Thyroid gland (tissue), 4 donors: Measurements from ENCODE around the gene TCL1A. TPM values are rescaled to one million over a fixed set of nuclear protein-coding genes. Genes with fewer than 3 reads are reported as not detected.
"Not testable (repeated sequence)": the region's sequence is repeated elsewhere in the genome, so short reads cannot be mapped to it uniquely, and the experiment has no call there.

Source experiments
- DNase-seq, 2 donors: peaks; one replicate each; pipeline ENCODE4 v3.0.0-alpha.2; 2019
- H3K27ac ChIP-seq, 3 donors: fragments of 200-600 bp; sonication (generic); 1 replicate in 2 of 3; 2 replicates in 1 of 3; pipeline ENCODE4 v1.5.1; 2016 to 2019; ENCODE audit warnings: mild to moderate bottlenecking in 1 of 3, moderate library complexity in 1 of 3
- H3K27me3 ChIP-seq: fragments of 200-600 bp; sonication (generic); one replicate; pipeline ENCODE4 v1.5.1; 2019
- H3K36me3 ChIP-seq, 2 donors: fragments of 200-600 bp; sonication (generic); one replicate each; pipeline ENCODE4 v1.5.1; 2016 to 2019
- H3K4me1 ChIP-seq, 2 donors: fragments of 200-600 bp; sonication (generic); one replicate each; pipeline ENCODE4 v1.5.1; 2017 to 2019
- H3K4me3 ChIP-seq, 3 donors: fragments of 200-600 bp; sonication (generic); replicated peaks in 1 of 3; 1 replicate in 2 of 3; 2 replicates in 1 of 3; pipeline ENCODE4 v1.5.1; 2016; ENCODE audit warnings: mild to moderate bottlenecking in 1 of 3
- H3K9me3 ChIP-seq: fragments of 200-600 bp; sonication (generic); one replicate; pipeline ENCODE4 v1.5.1; 2017
- POLR2A ChIP-seq, 2 donors: fragments of 450-650 bp; IDR thresholded peaks; one replicate each; pipeline ENCODE4 v1.6.1; 2017; ENCODE audit warnings: antibody characterized with exemption in 2 of 2, mild to moderate bottlenecking in 2 of 2, moderate library complexity in 1 of 2
- WGBS, 2 donors: methylation state at CpG; one replicate each; pipeline ENCODE4 v1.1.5; 2017; 5-methylcytosine and 5-hydroxymethylcytosine counted together
- intact Hi-C: fragments of 100-400 bp; cut with DNase I; formaldehyde crosslinking; loops from one replicate; pipeline ENCODE4 v1.15.1; 2023
- total RNA-seq, 4 donors: library from RNA; depleted of rRNA; stranded (reverse); fragments of >200 nt; gene quantifications; one replicate each; pipeline ENCODE4 v1.2.3, GENCODE V29; 2016
- TF ChIP-seq, protein P1 (sequence below), 6 experiments: fragments of 200-600 bp in 3 of 6; fragments of 450-650 bp in 3 of 6; sonication (generic) in 3 of 6; IDR thresholded peaks; one replicate each; pipeline ENCODE4 v1.5.1; 2016 to 2019; ENCODE audit warnings: antibody characterized with exemption in 6 of 6, mild to moderate bottlenecking in 2 of 6, inconsistent platforms in 1 of 6, moderate library complexity in 1 of 6

TCL1A gene
- total RNA-seq, 4 donors from 2014 or later, result not detected

DNA sequence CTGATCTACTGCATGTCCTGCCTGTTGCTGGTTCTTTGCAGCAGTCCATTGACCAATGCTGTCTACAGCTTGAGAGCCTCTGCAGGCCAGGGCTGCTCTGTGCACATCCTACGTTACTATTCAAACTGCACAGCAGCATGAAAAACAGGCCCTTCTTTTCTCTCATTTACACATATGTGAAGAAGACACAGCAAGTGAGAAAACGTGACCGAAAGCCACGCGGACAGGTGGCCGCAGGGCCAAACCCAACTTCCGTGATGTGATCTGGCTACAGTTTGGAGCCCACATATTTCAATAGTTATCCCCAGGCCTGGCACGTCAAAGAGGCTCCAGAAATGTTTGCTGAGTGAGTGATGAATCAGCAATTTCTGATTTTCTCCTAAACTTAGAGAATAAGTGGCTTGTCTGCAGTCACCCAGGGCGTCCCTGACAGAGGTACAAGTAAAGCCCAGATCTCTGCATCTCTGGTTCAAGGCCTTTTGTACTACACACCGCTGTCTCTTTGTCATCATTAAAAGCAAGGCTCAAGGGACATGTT, 45.6 kb downstream of the TCL1A start:
- Histone ChIP-seq H3K27me3 (no peaks in the 10 kb centered on the region), H3K9me3 (no peaks in the 10 kb centered on the region), H3K4me1 (no peaks in the 10 kb centered on the region), H3K27ac (no peak overlapping the region), H3K4me3 (no peak overlapping the region), H3K36me3 (no peaks in the 10 kb centered on the region)
- intact Hi-C loops, result no loop called here
- DNase-seq, result no peak
- TF ChIP-seq POLR2A (IDR thresholded peaks at IDR 0.05), result no peak
- TF ChIP-seq, protein P1, sequence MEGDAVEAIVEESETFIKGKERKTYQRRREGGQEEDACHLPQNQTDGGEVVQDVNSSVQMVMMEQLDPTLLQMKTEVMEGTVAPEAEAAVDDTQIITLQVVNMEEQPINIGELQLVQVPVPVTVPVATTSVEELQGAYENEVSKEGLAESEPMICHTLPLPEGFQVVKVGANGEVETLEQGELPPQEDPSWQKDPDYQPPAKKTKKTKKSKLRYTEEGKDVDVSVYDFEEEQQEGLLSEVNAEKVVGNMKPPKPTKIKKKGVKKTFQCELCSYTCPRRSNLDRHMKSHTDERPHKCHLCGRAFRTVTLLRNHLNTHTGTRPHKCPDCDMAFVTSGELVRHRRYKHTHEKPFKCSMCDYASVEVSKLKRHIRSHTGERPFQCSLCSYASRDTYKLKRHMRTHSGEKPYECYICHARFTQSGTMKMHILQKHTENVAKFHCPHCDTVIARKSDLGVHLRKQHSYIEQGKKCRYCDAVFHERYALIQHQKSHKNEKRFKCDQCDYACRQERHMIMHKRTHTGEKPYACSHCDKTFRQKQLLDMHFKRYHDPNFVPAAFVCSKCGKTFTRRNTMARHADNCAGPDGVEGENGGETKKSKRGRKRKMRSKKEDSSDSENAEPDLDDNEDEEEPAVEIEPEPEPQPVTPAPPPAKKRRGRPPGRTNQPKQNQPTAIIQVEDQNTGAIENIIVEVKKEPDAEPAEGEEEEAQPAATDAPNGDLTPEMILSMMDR (IDR thresholded peaks at IDR 0.05), result no peak
- 85 to 89% methylated on average over 10 of the region's 10 CpGs for WGBS, 2 donors

DNA sequence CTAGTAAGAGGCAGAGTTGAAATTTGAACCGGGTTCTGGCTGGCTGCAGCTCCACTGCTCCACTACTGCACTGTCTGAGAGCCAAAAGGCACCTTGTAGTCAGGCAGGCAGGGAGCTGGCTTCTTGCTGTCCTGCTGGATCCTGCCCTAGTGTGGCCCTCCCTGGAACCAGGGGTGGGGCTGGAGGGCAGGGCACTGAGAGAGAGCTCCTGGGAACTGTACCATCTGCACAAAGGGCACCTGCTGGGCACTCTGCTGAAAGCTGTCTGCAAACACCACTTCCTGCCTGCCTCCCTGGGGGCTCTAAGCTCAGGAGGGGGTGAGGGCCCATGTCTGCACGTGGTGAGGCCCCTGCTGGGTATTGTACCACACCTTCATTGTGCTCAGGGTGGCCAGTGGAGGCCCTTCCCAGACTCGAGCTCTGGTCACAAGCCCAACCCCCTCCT, 46.7 kb downstream of the TCL1A start:
- no peak for DNase-seq
- intact Hi-C loops, result no loop called here
- Histone ChIP-seq H3K27ac (no peak overlapping the region), H3K36me3 (no peaks in the 10 kb centered on the region), H3K27me3 (no peaks in the 10 kb centered on the region), H3K9me3 (no peaks in the 10 kb centered on the region), H3K4me1 (no peaks in the 10 kb centered on the region), H3K4me3 (no peak overlapping the region)
- WGBS, 2 donors, result 30 to 32% methylated on average over 2 to 3 of the region's 3 CpGs
- TF ChIP-seq, protein P1 (IDR thresholded peaks at IDR 0.05), result no peak
- no peak for TF ChIP-seq POLR2A (IDR thresholded peaks at IDR 0.05)

DNA sequence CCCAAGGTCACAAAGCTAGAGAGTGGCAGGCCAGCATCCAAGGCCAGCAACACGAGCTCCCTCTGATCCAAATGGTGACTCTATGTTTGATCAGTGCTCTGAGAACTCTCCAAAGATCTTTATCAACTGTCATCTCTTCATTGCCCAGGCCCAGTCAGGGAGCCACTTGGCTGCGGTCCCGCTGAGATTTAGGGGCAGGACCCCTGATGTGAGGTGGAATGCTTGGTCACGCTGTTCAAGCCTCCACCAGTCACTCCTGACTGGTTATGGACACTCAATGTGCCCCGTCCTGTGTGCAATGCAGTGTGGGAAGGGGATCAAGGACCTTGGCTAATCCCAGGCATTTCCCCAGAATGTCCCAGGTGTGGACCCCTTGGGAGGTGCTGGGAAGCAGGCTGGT, 47.5 kb downstream of the TCL1A start:
- Histone ChIP-seq H3K4me3 (no peak overlapping the region), H3K36me3 (no peaks in the 10 kb centered on the region), H3K27me3 (no peaks in the 10 kb centered on the region), H3K9me3 (no peaks in the 10 kb centered on the region), H3K27ac (no peak overlapping the region), H3K4me1 (no peaks in the 10 kb centered on the region)
- 32 to 35% methylated on average over 5 of the region's 5 CpGs for WGBS, 2 donors
- DNase-seq, result no peak
- TF ChIP-seq, protein P1 (IDR thresholded peaks at IDR 0.05), result no peak
- no peak for TF ChIP-seq POLR2A (IDR thresholded peaks at IDR 0.05)
- intact Hi-C loops, result no loop called here

DNA sequence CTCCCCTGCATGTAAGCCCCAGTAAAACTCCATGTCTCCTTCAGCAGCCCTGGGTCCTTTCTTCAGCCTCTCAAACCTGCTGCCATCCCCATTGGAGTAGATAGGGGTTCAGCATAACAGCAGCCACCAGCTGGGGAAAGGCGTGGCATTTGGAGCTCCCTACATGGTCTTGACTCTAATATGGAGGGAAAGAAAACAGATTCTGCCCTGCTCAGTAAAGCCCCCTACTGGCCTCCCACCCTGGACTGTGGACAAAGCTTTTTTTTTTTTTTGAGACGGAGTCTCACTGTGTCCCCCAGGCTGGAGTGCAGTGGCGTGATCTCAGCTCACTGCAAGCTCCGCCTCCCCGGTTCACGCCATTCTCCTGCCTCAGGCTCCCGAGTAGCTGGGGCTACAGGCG, 48.4 kb downstream of the TCL1A start:
- H3K4me3 ChIP-seq, H3K9me3 ChIP-seq, H3K27me3 ChIP-seq, H3K27ac ChIP-seq, intact Hi-C loops, H3K36me3 ChIP-seq, DNase-seq, H3K4me1 ChIP-seq: not testable (repeated sequence)
- 64 to 68% methylated on average over 8 of the region's 8 CpGs for WGBS, 2 donors

DNA sequence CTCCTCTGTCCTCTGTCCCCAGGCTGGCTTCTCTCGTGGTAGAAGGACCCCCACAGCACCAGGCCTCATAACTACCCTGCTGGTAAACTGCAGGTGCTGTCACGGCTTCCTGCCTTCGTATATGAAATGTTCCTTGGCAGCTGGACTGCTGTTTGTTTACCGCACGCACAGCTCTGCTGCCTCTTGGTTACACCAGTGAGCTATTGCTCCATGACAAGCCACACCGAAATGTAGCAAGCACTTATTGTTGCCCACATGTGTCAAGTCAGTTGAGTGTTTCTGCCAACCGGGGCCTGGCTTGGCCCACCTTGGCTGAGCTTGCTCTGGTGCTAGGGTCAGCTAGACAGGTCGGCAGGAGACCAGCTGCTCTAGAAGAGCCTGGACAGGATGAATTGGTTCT, 49.4 kb downstream of the TCL1A start:
- 62 to 77% methylated on average over 7 to 8 of the region's 8 CpGs for WGBS, 2 donors
- H3K27ac ChIP-seq, result no peak overlapping the region
- intact Hi-C loops, result no loop called here
- H3K4me1 ChIP-seq, result no peaks in the 10 kb centered on the region
- TF ChIP-seq, protein P1 (IDR thresholded peaks at IDR 0.05), result no peak
- TF ChIP-seq POLR2A (IDR thresholded peaks at IDR 0.05), result no peak
- no peaks in the 10 kb centered on the region for H3K9me3 ChIP-seq
- DNase-seq, result no peak
- no peaks in the 10 kb centered on the region for H3K36me3 ChIP-seq
- no peak overlapping the region for H3K4me3 ChIP-seq
- H3K27me3 ChIP-seq, result no peaks in the 10 kb centered on the region

DNA sequence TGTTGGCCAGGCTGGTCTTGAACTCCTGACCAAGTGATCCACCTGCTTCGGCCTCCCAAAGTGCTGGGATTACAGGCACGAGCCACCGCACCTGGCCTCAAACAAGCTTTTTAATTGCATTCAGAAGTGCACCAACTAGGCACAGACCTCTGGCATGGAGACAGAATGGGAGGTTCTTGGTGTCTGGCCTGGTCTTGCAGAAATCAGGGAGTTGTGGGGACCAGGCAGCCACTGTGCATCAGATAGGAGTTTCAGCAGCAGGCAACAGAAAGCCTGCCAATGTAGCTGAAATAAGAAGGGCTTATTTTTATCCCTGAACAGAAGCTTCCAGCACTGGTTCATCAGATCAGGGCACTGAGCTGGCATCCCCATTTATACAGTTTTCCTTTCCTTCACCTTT, 49.9 kb downstream of the TCL1A start:
- H3K36me3 ChIP-seq, result no peaks in the 10 kb centered on the region
- H3K9me3 ChIP-seq, result no peaks in the 10 kb centered on the region
- intact Hi-C loops, result no loop called here
- 86 to 100% methylated on average over 3 of the region's 3 CpGs for WGBS, 2 donors
- H3K27me3 ChIP-seq, result no peaks in the 10 kb centered on the region
- H3K4me1 ChIP-seq, result no peaks in the 10 kb centered on the region
- H3K27ac ChIP-seq, result no peak overlapping the region
- TF ChIP-seq POLR2A (IDR thresholded peaks at IDR 0.05), result no peak
- TF ChIP-seq, protein P1 (IDR thresholded peaks at IDR 0.05), result no peak
- DNase-seq, result peak in 1 of 2 donors; percentile 13
- no peak overlapping the region for H3K4me3 ChIP-seq
